Stomach (tissue), 9 donors: ENCODE results near the gene RETREG3. TPM values are rescaled to one million over a fixed set of nuclear protein-coding genes. Genes with fewer than 3 reads are reported as not detected.

Experiments used
- DNase-seq, 2 donors: peaks; one replicate each; pipeline versions ENCODE4 v3.0.0 to v3.0.0-alpha.2; 2013 to 2019
- H3K27ac ChIP-seq, 5 donors: fragments of 200-600 bp in 4 of 5; sonication (generic) in 4 of 5; one replicate each; pipeline ENCODE4 v1.5.1; 2013 to 2019; ENCODE audit warnings: mild to moderate bottlenecking in 1 of 5, moderate library complexity in 1 of 5
- H3K27me3 ChIP-seq, 3 donors: fragments of 200-600 bp; sonication (generic); one replicate each; pipeline ENCODE4 v1.5.1; 2017 to 2019; ENCODE audit warnings: mixed run types in 1 of 3
- H3K36me3 ChIP-seq, 4 donors: fragments of 200-600 bp; sonication (generic); 1 replicate in 3 of 4; 2 replicates in 1 of 4; pipeline ENCODE4 v1.5.1; 2016 to 2019
- H3K4me1 ChIP-seq, 4 donors: fragments of 200-600 bp; sonication (generic); one replicate each; pipeline ENCODE4 v1.5.1; 2016 to 2019
- H3K4me3 ChIP-seq, 4 donors: fragments of 200-600 bp; sonication (generic) in 3 of 4; one replicate each; pipeline ENCODE4 v1.5.1; 2016 to 2019; ENCODE audit warnings: mild to moderate bottlenecking in 1 of 4
- H3K9me3 ChIP-seq, 4 donors: fragments of 200-600 bp; sonication (generic); one replicate each; pipeline ENCODE4 v1.5.1; 2016 to 2019
- CTCF ChIP-seq, 7 experiments: fragments of 450-650 bp in 4 of 7; fragments of 200-600 bp in 3 of 7; sonication (generic) in 3 of 7; IDR thresholded peaks; one replicate each; pipeline ENCODE4 v1.5.1; 2016 to 2019; ENCODE audit warnings: antibody characterized with exemption in 7 of 7, control low read depth in 2 of 7, mild to moderate bottlenecking in 1 of 7
- EP300 ChIP-seq: sonication (generic); formaldehyde crosslinking; IDR thresholded peaks from one replicate; pipeline ENCODE4 v1.6.1; 2017; ENCODE audit warnings: antibody characterized with exemption
- POLR2A ChIP-seq, 4 donors: fragments of 450-650 bp; IDR thresholded peaks; one replicate each; pipeline ENCODE4 v1.6.1; 2016; ENCODE audit warnings: antibody characterized with exemption in 4 of 4, control low read depth in 2 of 4, mild to moderate bottlenecking in 1 of 4, moderate library complexity in 1 of 4
- POLR2AphosphoS5 ChIP-seq, 3 donors: sonication (generic); formaldehyde crosslinking; IDR thresholded peaks; one replicate each; pipeline ENCODE4 v1.6.1; 2016; ENCODE audit warnings: antibody characterized with exemption in 3 of 3
- WGBS, 5 donors: extraction: QIAGEN DNeasy Blood & Tissue Kit in 3 of 5; methylation state at CpG; one replicate each; pipeline versions ENCODE4 v1.1.5 to v1.1.7; 2013 to 2018; 5-methylcytosine and 5-hydroxymethylcytosine counted together
- intact Hi-C: fragments of 100-400 bp; cut with DNase I; formaldehyde crosslinking; loops from one replicate; pipeline ENCODE4 v1.15.1; 2023; ENCODE audit warnings: low total_unique reads
- polyA plus RNA-seq, 3 donors: library from polyadenylated mRNA; stranded (reverse); fragments of 200-250 nt; gene quantifications; one replicate each; pipeline ENCODE4 v1.2.3, GENCODE V29; 2013
- total RNA-seq, 5 donors: library from RNA; depleted of rRNA; stranded (reverse); fragments of >200 nt; gene quantifications; one replicate each; pipeline versions ENCODE4 v1.1.0 to v1.2.3, GENCODE V29; 2014 to 2016
- donor health status: healthy with polysubstance abuse.
- donor health status: Bipolar disorder and iron deficiency.
- donor health status: healthy.

RETREG3 gene
- total and polyA plus RNA-seq, 8 donors = 9.5 to 74.8 (median 25.5) TPM

- 0 to 20% (median 10%) methylated on average over 1 of the region's 1 CpG for WGBS, 5 donors
- H3K36me3 ChIP-seq = peaks cover 25 to 32% (median 26%) of the 10 kb centered on the region in 4 donors
- DNase-seq = peak in 1 of 2 donors; percentile 80
- no peaks in the 10 kb centered on the region for H3K9me3 ChIP-seq
- TF ChIP-seq CTCF (IDR thresholded peaks at IDR 0.05) = peak in 1 of 7 experiments; percentile 39
- TF ChIP-seq POLR2A (IDR thresholded peaks at IDR 0.05) = no peak
- TF ChIP-seq EP300 = no peak
- TF ChIP-seq POLR2AphosphoS5 (IDR thresholded peaks at IDR 0.05) = peak in 1 of 3 donors; percentile 22
- H3K27me3 ChIP-seq = no peaks in the 10 kb centered on the region
- peaks cover 45 to 66% (median 65%) of the 10 kb centered on the region in 4 donors for H3K4me1 ChIP-seq
- intact Hi-C loops = no loop called here
- peak overlapping the region; percentile 77 to 97 (median 93) for H3K4me3 ChIP-seq
- H3K27ac ChIP-seq = peak overlapping the region; percentile 91 to 95 (median 94)
These were observed 45.6 kb downstream of the RETREG3 start for GRCh38 chr17:42563543-42563942.

GRCh38 chr17:42563143-42563509, 46.0 kb downstream of the RETREG3 start:
- intact Hi-C loops = no loop called here
- Histone ChIP-seq H3K27ac (peak overlapping the region; percentile 91 to 95 (median 94)), H3K9me3 (no peaks in the 10 kb centered on the region), H3K27me3 (no peaks in the 10 kb centered on the region), H3K4me3 (peak overlapping the region; percentile 77 to 97 (median 93)), H3K4me1 (peaks cover 41 to 62% (median 61%) of the 10 kb centered on the region in 4 donors), H3K36me3 (peaks cover 22 to 29% (median 23%) of the 10 kb centered on the region in 4 donors)
- WGBS, 5 donors = 35 to 59% (median 50%) methylated on average over 11 to 14 of the region's 14 CpGs
- DNase-seq = no peak
- no peak for TF ChIP-seq CTCF (IDR thresholded peaks at IDR 0.05)
- no peak for TF ChIP-seq POLR2A (IDR thresholded peaks at IDR 0.05)
- TF ChIP-seq POLR2AphosphoS5 (IDR thresholded peaks at IDR 0.05) = no peak
- no peak for TF ChIP-seq EP300

- Histone ChIP-seq H3K36me3 (peaks cover 22 to 29% (median 23%) of the 10 kb centered on the region in 4 donors), H3K4me1 (peaks cover 37 to 56% (median 55%) of the 10 kb centered on the region in 4 donors), H3K27ac (peak overlapping the region; percentile 91 to 95 (median 94)), H3K4me3 (peak overlapping the region; percentile 77 to 97 (median 93)), H3K9me3 (no peaks in the 10 kb centered on the region), H3K27me3 (no peaks in the 10 kb centered on the region)
- intact Hi-C loops = no loop called here
- DNase-seq = no peak
- 4 to 14% (median 5%) methylated on average over 34 to 48 of the region's 48 CpGs for WGBS, 5 donors
- TF ChIP-seq EP300 (no peak), POLR2AphosphoS5 (IDR thresholded peaks at IDR 0.05) (no peak)
These were observed 46.6 kb downstream of the RETREG3 start for GRCh38 chr17:42562388-42563142.

- H3K36me3 ChIP-seq = peaks cover 22 to 29% (median 23%) of the 10 kb centered on the region in 4 donors
- 0 to 1% (median 0%) methylated on average over 21 to 26 of the region's 26 CpGs for WGBS, 5 donors
- H3K27ac ChIP-seq = peak within 1 kb of the TSS; percentile 91 to 95 (median 94)
- no peak for TF ChIP-seq EP300
- TF ChIP-seq POLR2AphosphoS5 (IDR thresholded peaks at IDR 0.05) = peak; percentile 92 to 98 (median 94)
- TF ChIP-seq CTCF (IDR thresholded peaks at IDR 0.05) = no peak
- TF ChIP-seq POLR2A (IDR thresholded peaks at IDR 0.05) = peak in 1 of 4 donors; percentile 43
- peak within 1 kb of the TSS; percentile 77 to 97 (median 93) for H3K4me3 ChIP-seq
- intact Hi-C loops = no loop called here
- peaks cover 35 to 54% (median 52%) of the 10 kb centered on the region in 4 donors for H3K4me1 ChIP-seq
- peak; percentile 96 to 98 for DNase-seq
- H3K9me3 ChIP-seq = no peaks in the 10 kb centered on the region
- no peaks in the 10 kb centered on the region for H3K27me3 ChIP-seq
These were observed 47.2 kb downstream of the RETREG3 start, which contains the start of gene COASY for GRCh38 chr17:42561897-42562387. Gene COASY, plus strand, starts transcription at chr17:42562148. Its CDS starts 475 bp downstream, at chr17:42562623.
